Limb (tissue), 2 donors: Measurements from ENCODE around the gene CACNA2D3.
A peak's percentile ranks its signal among the peaks of the same experiment; 100 is the strongest.

ENCODE experiments used
- DNase-seq, 2 donors: peaks; one replicate each; pipeline ENCODE4 v3.0.0-alpha.2; 2016; ENCODE audit errors: extremely low spot score in 2 of 2

Gene CACNA2D3

GRCh38 chr3:54270816-54271526 is 148.6 kb downstream of the CACNA2D3 start:
- DNase-seq, result no peak

- no peak for DNase-seq
These were observed 151.4 kb downstream of the CACNA2D3 start for GRCh38 chr3:54273791-54274190.

- no peak for DNase-seq
These were observed 152.3 kb downstream of the CACNA2D3 start for GRCh38 chr3:54274607-54275006.

GRCh38 chr3:54279005-54279583 is 156.7 kb downstream of the CACNA2D3 start:
- DNase-seq, result no peak

GRCh38 chr3:54283470-54283869 is 161.1 kb downstream of the CACNA2D3 start:
- DNase-seq, result no peak

GRCh38 chr3:54294214-54294613 is 171.9 kb downstream of the CACNA2D3 start:
- DNase-seq, result no peak

GRCh38 chr3:54296531-54296930 is 174.2 kb downstream of the CACNA2D3 start:
- no peak for DNase-seq

GRCh38 chr3:54299169-54299935 is 177.0 kb downstream of the CACNA2D3 start:
- DNase-seq, result no peak

- no peak for DNase-seq
These were observed 181.4 kb downstream of the CACNA2D3 start for GRCh38 chr3:54303517-54304375.

- DNase-seq, result no peak
These were observed 182.5 kb downstream of the CACNA2D3 start for GRCh38 chr3:54304877-54305276.

GRCh38 chr3:54305409-54306099 is 183.2 kb downstream of the CACNA2D3 start:
- DNase-seq, result no peak

- peak in 1 of 2 donors; percentile 54 for DNase-seq
These were observed 185.3 kb downstream of the CACNA2D3 start for GRCh38 chr3:54307566-54308180.

GRCh38 chr3:54309601-54310000 is 187.2 kb downstream of the CACNA2D3 start:
- DNase-seq, result no peak

GRCh38 chr3:54311211-54311747 is 188.9 kb downstream of the CACNA2D3 start:
- no peak for DNase-seq

- no peak for DNase-seq
These were observed 190.0 kb downstream of the CACNA2D3 start for GRCh38 chr3:54312156-54312899.

- no peak for DNase-seq
These were observed 191.1 kb downstream of the CACNA2D3 start for GRCh38 chr3:54313418-54313817.

GRCh38 chr3:54321520-54321919 is 199.2 kb downstream of the CACNA2D3 start:
- DNase-seq, result no peak

GRCh38 chr3:54322354-54322753 is 200.0 kb downstream of the CACNA2D3 start:
- no peak for DNase-seq

GRCh38 chr3:54324103-54324502 is 201.8 kb downstream of the CACNA2D3 start:
- no peak for DNase-seq

- no peak for DNase-seq
These were observed 204.6 kb downstream of the CACNA2D3 start for GRCh38 chr3:54326951-54327350.
